ENCODE data around the gene MEX3C.

MEX3C gene

GRCh38 chr18:51153659-51154371 lies 43.7 kb downstream of the MEX3C start:
- DNase-seq (ENCODE audit: low spot score), result no peak

- DNase-seq (ENCODE audit: low spot score), result no peak
Observed at GRCh38 chr18:51151568-51152511, 45.6 kb downstream of the MEX3C start.

GRCh38 chr18:51151185-51151567 lies 46.3 kb downstream of the MEX3C start:
- DNase-seq (ENCODE audit: low spot score), result no peak

- DNase-seq (ENCODE audit: low spot score), result no peak
Observed at GRCh38 chr18:51150113-51150700, 47.3 kb downstream of the MEX3C start.

GRCh38 chr18:51149670-51150069 lies 47.8 kb downstream of the MEX3C start:
- no peak for DNase-seq (ENCODE audit: low spot score)

GRCh38 chr18:51146909-51147308 lies 50.6 kb downstream of the MEX3C start:
- DNase-seq (ENCODE audit: low spot score), result no peak

GRCh38 chr18:51138936-51139335 lies 58.5 kb downstream of the MEX3C start:
- no peak for DNase-seq (ENCODE audit: low spot score)

GRCh38 chr18:51137891-51138290 lies 59.6 kb downstream of the MEX3C start:
- DNase-seq (ENCODE audit: low spot score), result no peak

- no peak for DNase-seq (ENCODE audit: low spot score)
Observed at GRCh38 chr18:51137026-51137729, 60.3 kb downstream of the MEX3C start.

GRCh38 chr18:51135795-51136194 lies 61.7 kb downstream of the MEX3C start:
- DNase-seq (ENCODE audit: low spot score), result no peak

GRCh38 chr18:51135364-51135763 lies 62.1 kb downstream of the MEX3C start:
- DNase-seq (ENCODE audit: low spot score), result no peak

- DNase-seq (ENCODE audit: low spot score), result no peak
Observed at GRCh38 chr18:51134721-51135120, 62.8 kb downstream of the MEX3C start.

GRCh38 chr18:51133580-51134160 lies 63.8 kb downstream of the MEX3C start:
- DNase-seq (ENCODE audit: low spot score), result no peak

- no peak for DNase-seq (ENCODE audit: low spot score)
Observed at GRCh38 chr18:51132256-51132935, 65.1 kb downstream of the MEX3C start.

- no peak for DNase-seq (ENCODE audit: low spot score)
Observed at GRCh38 chr18:51128533-51128932, 68.9 kb downstream of the MEX3C start.

- no peak for DNase-seq (ENCODE audit: low spot score)
Observed at GRCh38 chr18:51127664-51128063, 69.8 kb downstream of the MEX3C start.

- DNase-seq (ENCODE audit: low spot score), result no peak
Observed at GRCh38 chr18:51125976-51126375, 71.5 kb downstream of the MEX3C start.
